NCI-H2196 (cell line): ENCODE results near the gene ZNF746.
"Not testable (repeated sequence)": the region's sequence is repeated elsewhere in the genome, so short reads cannot be mapped to it uniquely, and the experiment has no call there.

Experiments
- DNase-seq: peaks from one replicate; lab custom pipeline; 2025; ENCODE audit not compliant: unreplicated experiment; lab: John Stamatoyannopoulos, UW

The ZNF746 gene

DNA sequence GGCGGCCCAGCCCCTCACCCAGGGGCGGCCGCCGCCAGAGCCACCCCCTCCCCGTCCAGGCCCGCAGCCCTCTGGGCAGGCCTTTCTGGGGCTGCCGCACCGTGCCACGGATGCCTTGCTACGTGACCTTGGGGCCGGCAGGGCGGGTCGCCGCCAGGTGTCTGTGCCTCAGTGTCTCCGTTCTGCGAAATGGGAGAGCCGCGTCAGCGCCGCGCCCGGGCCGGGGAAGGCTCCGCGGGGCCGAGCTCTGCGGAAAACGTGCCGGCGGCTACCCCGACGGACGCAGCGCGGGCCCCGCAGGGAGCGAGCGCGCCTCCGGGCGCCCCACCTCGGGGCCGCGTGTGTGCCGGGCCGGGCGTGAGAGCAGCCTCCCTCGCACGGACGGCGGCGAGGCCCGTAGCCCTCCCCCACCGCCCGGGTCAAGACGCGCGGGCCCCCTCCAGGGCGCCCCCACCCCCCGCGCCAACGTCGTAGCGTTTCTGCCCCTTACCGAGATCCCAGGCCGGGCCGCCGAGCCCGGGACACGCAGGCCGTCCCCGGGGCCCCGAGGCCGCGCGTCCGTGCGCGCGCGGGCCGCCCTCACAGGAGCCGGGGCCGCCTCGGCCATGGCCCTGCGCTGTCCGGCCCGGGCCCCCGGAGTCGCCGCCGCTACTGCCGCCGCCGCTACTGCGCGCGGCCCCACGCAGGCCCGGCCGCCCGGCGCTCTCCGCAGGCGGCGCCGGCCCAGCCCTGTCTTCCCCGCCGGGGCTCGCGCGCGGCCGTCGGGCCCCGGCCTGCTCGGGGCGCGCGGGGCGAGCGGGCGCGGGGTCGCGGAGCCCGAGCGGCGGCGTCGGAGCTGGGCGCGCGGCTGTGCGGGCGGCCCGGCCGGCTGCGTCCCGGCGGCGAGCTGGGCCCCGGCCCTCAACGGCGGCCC lies 37.8 kb downstream of the ZNF746 start:
- DNase-seq = peak; percentile 24

DNA sequence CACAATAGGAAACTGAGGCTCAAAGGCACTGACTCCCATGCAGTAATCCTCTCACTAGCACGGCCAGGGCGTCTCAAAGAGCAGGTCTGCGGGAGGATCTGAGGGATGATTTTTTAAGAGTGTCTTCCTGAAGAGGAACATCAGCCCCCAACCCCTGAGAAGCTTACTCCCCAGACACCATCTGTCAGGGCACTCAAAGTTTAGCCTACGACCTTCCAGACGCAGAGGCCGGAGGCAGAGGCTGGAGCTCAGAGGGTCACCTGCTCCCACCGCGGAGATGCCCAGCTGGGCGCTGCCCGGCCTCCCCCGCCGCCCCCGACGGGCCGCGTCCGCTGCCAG lies 38.4 kb downstream of the ZNF746 start:
- no peak for DNase-seq

DNA sequence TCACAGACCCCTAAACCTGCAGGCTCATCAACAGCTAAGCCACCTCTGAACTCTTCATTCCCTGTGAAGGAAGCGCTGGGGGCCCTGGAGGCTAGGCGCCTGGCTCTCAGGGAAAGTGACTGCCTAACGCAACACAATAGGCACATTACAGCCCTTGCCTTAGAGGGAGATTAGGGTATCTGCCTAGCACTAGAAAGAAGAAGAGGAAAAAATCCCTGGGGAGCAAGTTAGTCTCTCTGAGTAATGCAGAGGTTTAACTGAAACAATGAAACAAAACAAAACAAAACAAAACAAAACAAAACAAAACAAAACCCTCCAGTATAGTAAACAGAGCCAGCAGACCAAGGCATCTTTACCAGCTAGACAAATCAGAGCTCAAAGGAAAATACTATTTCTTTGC lies 39.4 kb downstream of the ZNF746 start:
- no peak for DNase-seq

DNA sequence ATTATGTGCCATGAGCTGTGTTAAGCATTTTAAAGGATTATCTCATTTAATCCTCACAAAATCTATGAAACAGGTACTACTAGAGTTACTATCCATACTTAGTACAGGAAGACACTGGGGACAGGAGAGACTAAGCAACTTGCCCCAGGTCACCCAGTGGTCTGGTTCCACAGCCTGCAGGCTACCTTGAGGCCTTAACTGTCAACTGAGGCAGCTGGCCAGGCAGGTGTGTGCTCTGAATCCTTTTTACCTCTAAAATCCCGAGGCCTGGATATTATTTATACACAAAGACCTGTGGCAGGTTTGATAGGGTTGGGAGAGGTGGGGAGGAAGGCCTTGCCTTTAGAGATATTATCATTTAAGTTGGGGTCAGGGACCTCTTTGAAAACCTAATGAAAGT lies 39.8 kb downstream of the ZNF746 start:
- no peak for DNase-seq

DNA sequence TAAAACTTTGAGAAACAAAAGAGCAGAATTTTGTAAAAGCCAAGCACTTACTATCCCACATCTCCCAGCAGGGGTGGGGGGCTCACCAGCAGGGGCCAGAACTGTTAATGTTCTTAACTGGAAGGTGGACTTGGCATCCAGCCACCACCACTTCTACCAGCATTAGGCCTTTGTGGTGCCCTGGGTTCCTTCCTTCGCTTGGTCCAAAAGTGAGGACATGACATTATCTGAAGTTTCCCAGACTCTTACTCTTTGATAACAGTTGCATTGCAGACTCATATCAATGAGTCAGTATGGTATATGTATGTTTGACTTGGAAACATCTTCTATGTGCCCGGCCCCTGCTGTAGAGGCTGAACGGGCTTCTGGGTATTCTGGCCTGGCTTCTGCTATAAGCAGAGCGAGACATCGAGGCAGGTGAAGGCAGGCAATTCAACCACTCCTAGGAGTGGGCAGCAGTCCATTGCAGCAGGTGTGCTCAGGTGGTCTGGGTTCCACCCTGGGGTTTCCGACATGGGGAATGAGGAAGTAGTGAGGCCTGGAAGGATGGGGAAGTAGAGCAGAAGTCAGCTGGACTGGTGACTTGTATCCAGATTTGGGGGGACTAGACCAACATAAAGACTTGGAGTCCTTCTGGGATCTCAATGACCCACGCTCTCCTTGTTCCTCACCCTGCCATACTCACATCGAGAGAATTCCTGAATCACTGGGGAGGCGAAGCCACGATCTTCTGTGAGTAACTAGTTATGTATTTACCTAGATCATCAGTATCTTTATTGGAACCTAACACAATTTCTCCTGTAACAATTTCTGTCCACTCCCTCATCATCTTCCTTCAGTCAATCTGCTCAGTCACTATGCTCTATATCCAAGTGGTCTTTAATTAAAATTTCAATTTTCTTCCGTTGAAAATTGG lies 40.8 kb downstream of the ZNF746 start:
- no peak for DNase-seq

DNA sequence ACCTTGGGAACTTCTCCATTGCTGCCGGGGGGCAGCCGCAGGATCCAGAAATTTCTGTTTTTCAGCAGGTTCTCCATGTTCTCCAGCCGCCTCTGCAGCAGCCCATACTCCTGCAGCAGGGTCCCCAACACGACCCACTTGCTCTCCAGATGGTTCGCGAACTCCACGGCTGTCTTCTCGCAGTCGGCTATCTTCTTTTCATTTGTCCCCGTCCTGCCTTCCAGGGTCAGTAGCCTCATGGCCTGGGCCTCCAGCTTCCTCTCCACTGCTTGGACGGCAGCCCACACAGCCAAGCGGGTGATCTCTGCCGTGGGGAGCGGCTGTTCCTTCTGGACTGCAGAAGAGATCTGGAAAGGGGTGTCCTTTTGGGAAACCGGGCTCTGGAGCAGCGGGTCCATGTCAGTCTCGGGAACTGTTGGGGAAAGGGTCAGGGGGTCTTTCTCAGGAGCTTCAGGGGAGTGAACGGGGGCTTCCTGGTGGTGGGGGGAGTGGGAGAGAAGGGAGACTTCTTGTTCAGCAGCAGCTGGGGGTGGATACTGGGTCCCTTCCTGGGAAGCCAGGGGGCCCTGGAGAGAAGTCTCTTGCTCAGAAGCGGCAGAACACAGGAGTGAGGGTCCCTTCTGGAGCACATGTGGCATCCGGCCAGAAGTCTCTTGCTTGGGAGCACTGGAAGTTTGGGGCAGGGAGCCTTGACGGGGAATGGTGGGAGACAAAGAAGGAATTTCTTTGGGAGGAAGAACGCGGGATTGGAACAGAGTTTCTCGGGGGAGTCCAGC lies 42.2 kb downstream of the ZNF746 start:
- no peak for DNase-seq

DNA sequence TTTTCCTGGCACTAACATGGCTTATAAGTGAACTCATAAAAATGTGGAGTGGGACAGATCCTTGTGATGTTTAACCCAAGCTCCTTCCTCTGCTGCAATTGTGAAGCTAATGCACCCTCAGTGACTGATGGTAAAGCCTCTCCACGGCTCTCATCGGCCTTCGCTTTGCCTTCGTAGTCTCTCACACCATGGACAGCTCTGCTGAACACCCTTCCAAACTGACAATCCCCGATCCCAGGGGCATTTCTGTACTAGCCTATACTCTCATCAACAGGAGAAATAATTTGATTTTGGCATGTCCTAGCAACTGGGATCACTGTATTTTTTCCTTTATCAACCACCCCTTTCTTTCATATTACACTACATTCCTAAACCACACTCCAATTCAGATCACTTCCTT lies 42.9 kb downstream of the ZNF746 start:
- no peak for DNase-seq

DNA sequence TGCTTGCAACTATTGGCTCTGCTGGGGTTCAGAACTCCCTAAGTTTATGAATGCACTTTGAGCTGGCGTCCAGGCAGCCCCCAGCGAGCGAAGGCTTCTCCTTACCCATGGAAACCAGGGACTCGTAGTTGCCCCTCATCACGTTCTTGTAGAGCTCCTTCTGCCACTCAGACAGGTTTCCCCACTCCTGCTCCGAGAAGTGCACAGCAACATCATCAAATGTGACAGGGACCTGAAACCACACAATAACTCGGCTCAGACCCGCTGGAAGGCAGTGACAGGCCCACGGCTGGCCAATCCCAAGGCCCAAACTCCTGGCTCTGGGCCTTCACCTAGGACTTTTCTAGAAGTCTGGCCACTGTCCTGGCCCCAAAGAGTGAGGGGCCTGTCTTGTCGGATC lies 43.6 kb downstream of the ZNF746 start:
- no peak for DNase-seq

DNA sequence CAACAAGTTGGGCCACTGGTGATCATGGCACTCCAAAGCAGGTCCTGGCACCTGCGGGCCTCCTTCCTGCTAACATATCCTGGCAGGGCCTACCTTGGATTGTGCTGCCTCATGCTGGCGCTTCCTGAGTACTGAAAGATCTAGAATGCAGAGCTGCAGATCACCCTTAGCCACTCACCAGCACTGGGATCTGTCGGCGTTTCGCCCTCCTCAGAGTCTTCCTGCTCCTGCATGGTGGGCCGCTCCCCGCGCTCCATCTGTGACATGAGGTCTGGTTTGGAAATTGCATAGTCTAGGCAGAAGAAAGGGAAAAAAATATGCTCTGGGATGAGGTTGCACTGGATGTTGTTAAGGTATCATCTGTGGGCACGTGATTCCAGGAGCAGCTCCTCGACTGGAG lies 46.8 kb downstream of the ZNF746 start:
- DNase-seq = no peak

DNA sequence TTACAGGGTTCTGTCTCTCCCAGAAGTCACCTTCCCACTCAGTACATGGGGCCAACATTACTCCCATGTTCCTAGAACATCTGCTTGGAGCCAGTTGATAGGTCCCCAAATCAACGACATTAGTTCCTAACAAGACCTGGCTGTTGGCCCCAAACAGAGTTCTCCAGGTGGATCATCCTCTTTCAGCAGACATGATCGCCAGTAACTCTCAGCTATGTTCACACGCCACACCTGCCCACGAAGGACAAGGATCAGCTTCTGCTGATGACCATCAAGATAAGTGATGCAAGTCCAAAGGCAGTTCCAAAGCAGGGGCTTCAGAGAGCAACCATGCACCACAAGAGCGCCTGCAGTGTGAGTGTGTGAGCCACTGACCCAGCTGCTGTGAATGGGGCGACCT lies 47.7 kb downstream of the ZNF746 start:
- DNase-seq = no peak

DNA sequence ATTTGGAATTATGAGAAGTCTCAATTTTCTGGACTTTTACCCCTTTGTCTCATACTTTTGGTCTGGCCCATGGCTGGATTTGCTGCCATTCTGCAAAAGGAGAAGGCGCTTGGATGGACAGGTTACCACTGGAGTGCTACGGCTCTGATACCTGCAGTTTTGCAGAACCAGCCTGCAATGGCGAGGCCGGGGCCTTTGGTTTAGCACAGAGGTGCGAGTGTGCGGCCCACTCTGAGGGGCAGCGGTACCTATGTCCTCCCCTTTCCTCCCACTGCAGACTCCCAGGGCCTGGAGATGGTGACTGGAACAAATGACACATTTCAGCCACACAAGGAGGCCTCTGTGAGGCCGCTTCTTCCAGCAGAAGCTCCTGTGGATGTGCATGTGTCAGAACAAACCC lies 48.6 kb downstream of the ZNF746 start:
- no peak for DNase-seq

DNA sequence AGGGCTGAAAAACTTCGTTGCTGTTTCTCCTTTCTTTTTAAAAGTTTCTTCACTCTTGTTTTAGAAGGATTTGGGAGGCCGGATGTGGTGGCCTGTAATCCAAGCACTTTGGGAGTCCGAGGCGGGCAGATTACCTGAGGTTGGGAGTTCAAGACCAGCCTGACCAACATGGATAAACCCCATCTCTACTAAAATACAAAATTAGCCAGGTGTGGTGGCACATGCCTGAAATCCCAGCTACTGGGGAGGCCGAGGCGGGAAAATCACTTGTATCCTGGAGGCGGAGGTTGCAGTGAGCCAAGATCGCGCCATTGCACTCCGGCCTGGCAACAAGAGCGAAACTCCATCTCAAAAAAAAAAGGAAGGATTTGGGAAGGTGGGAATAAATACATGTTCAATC lies 51.6 kb downstream of the ZNF746 start:
- not testable (repeated sequence) for DNase-seq

DNA sequence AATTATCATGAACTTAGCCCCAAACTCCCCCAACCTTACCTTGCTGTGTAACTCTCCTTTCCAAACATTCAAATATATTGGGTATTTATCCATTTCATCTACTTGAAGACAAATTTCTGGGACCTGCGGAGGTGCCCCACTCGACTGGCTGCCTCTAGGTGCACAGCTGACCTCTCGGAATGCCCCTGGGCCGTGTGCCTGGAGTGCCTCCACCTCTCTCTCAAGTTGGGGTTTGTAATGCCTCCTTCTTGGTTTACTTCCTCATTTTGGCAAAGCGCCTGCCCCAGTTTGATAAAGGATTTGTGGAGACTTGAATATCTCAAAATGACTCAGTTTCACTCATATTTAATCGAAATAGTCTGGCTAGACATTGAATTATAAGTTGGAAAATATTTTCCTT lies 53.3 kb downstream of the ZNF746 start:
- DNase-seq = no peak

DNA sequence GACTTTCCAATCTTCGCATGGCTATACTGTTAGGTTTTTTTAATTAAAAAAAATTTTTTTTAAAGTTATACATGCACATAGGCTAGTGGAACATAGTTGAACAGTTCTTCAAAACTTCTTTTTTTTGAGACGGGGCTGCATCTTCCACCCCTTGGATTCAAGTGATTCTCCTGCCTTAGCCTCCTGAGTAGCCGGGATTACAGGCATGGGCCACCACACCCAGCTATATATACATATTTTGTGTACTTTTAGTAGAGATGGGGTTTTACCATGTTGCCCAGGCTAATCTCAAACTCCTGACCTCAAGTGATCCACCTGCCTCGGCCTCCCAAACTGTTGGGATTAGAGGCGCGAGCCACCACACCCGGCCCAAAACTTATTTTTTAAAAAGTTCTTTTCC lies 54.1 kb downstream of the ZNF746 start:
- no peak for DNase-seq

DNA sequence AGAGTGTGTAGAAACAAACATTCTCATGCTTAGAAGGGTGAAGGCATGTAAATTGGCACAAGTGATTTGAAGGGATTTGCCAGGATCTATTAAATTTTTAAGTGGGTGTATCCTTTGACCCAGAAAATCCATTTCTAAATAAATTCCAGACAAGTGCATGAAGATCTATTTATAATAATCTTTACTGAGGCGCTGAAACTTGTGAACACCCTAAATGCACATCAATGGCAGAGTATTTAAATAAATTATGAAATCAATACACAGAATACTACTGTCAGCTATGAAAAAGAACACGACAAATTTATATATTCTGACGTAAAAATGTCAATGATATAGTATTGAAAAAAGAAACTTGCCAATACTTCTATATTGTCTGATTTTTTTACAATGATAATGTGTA lies 54.7 kb downstream of the ZNF746 start:
- DNase-seq = no peak

DNA sequence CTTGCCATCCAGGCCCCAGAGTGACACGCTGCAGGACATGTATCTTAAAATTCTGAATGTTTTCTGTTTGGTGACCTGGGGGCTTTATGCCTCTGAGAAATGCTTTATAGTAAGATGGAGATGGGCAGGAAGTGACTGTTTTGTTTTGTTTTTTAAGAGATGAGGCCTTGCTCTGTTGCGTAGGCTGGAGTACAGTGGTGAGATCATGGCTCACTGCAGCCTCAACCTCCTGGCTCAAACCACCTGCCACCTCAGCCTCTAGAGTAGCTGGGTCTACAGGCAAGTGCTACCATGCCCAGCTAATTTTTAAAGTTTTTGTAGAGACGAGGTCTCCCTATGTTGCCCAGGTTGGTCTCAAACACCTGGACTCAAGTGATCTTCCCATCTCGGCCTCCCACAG lies 57.4 kb downstream of the ZNF746 start:
- DNase-seq = no peak

DNA sequence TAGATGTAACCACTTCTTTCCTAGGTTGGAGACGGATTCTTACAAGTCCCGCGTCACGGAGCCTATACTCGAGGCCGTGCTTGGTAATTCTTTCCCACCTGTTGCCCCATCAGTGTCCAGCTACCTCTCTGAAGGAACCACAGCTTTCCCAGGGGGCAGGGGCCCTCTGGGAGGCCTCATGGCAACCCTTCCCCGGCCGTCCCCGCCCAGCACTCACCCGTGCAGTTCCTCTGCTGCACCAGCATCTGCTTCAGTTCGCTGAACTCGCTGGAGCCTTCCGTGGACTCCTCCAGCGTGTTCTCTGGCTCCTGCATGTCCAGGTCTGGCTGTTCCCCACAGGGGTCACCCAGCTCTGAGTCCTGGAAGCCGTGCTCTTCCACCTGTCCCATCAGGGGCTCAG lies 61.3 kb downstream of the ZNF746 start:
- DNase-seq = no peak

DNA sequence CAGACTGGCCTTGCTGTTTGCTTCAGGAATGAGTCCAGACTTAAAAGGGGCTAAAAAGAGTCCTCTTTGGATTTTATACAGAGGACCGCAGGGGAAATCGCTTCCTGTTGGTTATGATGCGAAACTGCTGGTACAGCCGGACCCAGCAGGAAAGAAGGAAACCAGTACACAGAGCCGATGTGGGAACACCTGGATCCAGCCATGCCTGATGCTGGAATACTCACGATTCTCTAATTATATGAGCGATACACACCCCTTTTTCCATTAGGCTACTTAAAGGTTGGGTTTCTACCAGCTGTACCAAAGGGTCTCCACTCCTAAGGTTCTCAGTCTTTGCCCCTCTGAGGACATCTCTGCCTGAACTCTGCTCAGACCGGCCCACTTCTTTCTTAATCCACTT lies 64.5 kb downstream of the ZNF746 start:
- DNase-seq = no peak

DNA sequence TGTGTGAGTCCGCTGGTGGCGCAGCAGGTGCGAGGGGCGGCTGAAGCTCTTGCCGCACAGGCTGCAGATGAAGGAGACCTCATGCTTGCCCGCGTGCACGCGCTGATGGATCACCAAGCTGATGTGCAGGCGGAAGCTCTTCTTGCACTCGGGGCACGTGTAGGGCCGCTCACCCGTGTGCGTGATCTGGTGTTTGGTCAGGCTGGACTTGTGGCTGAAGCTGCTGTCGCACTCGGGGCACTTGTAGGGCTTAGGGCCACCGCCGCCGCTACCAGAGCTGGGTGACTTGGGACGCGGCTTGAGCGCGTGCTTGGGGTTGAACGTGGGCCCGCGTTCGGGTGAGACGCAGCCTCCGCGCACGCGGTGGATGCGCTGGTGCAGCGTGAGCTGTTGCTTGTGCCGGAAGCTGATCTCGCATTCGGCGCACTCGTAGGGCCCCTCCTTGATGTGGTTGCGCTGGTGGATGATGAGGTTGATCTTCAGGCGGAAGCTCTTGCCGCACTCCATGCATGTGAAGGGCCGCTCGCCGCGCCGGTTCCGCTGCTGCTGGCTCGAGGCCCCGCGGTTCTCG lies 65.4 kb downstream of the ZNF746 start:
- DNase-seq = no peak

DNA sequence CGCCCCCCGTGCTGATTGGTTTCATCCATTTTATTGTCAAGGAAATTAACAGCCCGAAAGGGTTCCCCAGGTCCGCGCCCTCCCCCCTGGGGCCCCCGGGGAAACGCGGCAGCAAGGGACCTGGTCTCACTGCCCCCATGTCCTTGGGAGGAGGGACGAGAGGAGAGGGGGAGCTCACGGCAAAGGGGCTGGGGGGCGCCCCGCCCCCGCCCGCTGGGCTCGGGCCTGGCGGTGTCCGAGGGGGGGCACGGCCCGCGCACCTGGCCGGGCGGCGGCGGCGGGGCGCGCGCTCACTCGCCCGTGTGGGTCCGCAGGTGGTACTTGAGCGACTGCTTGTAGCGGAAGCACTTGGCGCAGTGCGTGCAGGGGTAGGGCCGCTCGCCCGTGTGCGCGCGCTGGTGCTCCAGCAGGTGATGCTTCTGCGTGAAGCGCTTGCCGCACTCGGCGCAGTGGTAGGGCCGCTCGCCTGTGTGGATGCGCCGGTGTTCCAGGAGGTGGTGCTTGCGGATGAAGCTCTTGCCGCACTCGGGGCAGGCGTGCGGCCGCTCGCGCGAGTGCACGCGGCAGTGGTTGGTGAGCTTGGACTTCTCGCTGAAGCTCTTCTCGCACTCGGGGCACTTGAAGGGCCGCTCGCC lies 66.0 kb downstream of the ZNF746 start:
- DNase-seq = no peak

DNA sequence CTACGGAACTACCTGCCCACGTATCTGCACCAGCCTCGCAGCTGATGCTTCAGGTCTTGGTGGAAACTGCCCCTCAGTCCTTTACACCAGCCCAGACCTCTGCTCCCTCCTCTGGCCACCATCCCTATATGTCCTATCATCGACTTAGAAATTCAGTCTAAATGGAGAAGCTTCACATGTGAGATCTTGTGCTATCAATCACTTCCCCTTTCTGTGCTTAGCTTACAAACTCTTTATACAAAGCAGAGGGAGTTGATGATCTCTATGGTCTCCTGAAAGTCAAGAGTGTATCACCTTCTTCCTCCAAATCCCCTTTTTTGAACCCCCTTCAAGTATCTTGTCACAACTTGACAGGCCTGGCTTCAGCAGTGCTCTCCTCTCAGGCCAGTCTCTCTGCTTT lies 67.4 kb downstream of the ZNF746 start:
- no peak for DNase-seq
